Suprapubic skin (tissue), 4 donors: ENCODE results near the gene RIC8A. TPM values are rescaled to one million over a fixed set of nuclear protein-coding genes. Genes with fewer than 3 reads are reported as not detected.
A peak's percentile ranks its signal among the peaks of the same experiment; 100 is the strongest.

Experiments used
- DNase-seq, 2 donors: peaks; one replicate each; pipeline ENCODE4 v3.0.0-alpha.2; 2019; ENCODE audit warnings: low spot score in 2 of 2
- H3K27ac ChIP-seq: fragments of 200-600 bp; sonication (generic); one replicate; pipeline ENCODE4 v1.5.1; 2019
- H3K27me3 ChIP-seq: fragments of 200-600 bp; sonication (generic); one replicate; pipeline ENCODE4 v1.5.1; 2019
- H3K36me3 ChIP-seq: fragments of 200-600 bp; sonication (generic); one replicate; pipeline ENCODE4 v1.5.1; 2019
- H3K4me1 ChIP-seq: fragments of 200-600 bp; sonication (generic); one replicate; pipeline ENCODE4 v1.5.1; 2019
- H3K4me3 ChIP-seq: fragments of 200-600 bp; sonication (generic); one replicate; pipeline ENCODE4 v1.5.1; 2019; ENCODE audit warnings: mild to moderate bottlenecking
- H3K9me3 ChIP-seq: fragments of 200-600 bp; sonication (generic); one replicate; pipeline ENCODE4 v1.5.1; 2019
- EP300 ChIP-seq: sonication (generic); formaldehyde crosslinking; IDR thresholded peaks from one replicate; pipeline ENCODE4 v1.6.1; 2017; ENCODE audit warnings: antibody characterized with exemption
- POLR2A ChIP-seq, 2 donors: fragments of 450-650 bp; IDR thresholded peaks; one replicate each; pipeline ENCODE4 v1.6.1; 2017; ENCODE audit warnings: antibody characterized with exemption in 2 of 2, mild to moderate bottlenecking in 2 of 2, moderate library complexity in 2 of 2
- POLR2AphosphoS5 ChIP-seq, 3 donors: sonication (generic); formaldehyde crosslinking; IDR thresholded peaks; one replicate each; pipeline ENCODE4 v1.6.1; 2017; ENCODE audit warnings: antibody characterized with exemption in 3 of 3
- WGBS: methylation state at CpG from one replicate; pipeline ENCODE4 v1.1.5; 2018; 5-methylcytosine and 5-hydroxymethylcytosine counted together
- total RNA-seq, 4 donors: library from RNA; depleted of rRNA; stranded (reverse); fragments of >200 nt; gene quantifications; one replicate each; pipeline ENCODE4 v1.1.0, GENCODE V29; 2016
- TF ChIP-seq, protein P1 (sequence below), 2 donors: fragments of 200-600 bp in 1 of 2; fragments of 450-650 bp in 1 of 2; sonication (generic) in 1 of 2; IDR thresholded peaks; one replicate each; pipeline ENCODE4 v1.5.1; 2016 to 2019; ENCODE audit warnings: antibody characterized with exemption in 2 of 2, mild to moderate bottlenecking in 1 of 2, moderate library complexity in 1 of 2

RIC8A gene
- total RNA-seq, 4 donors from 2014 or later, result 62.4 to 90.1 (median 80.9) TPM

DNA sequence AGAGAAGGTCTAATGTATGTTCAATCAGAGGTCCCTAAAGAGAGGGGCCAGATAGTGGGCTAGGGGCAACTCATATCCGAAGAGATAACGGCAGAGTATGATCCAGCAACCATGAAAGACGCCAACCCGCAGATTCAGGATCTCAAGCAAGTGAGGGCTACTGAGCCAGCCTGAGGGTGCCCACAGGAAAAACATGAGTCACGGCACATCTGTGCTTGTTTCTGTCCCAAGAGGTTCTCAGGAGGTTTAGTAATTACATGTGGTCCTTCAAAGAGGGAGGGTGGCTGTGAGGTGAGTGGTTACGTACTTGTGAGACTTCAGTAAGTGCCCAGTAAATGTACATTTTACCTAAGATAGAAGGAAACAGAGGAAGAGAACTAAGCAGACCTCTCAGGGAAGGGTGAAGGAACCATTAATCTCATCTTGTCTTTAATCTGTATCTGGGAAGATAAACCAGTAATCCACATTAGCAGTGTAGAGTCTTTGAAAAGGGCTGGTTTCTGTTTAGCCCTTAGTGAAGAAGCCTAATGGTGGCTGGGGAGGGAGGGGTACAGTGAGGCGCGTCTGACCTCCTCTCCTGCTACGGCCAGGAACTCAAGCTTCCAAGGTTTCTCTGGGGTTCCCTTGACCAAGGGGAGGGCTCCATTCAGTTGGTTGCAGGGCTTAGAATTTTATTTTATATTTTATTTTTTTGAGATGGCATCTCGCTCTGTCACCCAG lies 18.4 kb downstream of the RIC8A start:
- H3K36me3 ChIP-seq, result peaks cover 18% of the 10 kb centered on the region
- H3K4me3 ChIP-seq, result no peak overlapping the region
- DNase-seq, result peak in 1 of 2 donors; percentile 47
- no peaks in the 10 kb centered on the region for H3K4me1 ChIP-seq
- H3K9me3 ChIP-seq, result no peaks in the 10 kb centered on the region
- H3K27ac ChIP-seq, result no peak overlapping the region
- no peaks in the 10 kb centered on the region for H3K27me3 ChIP-seq
- TF ChIP-seq EP300 (no peak), POLR2AphosphoS5 (IDR thresholded peaks at IDR 0.05) (no peak), POLR2A (IDR thresholded peaks at IDR 0.05) (no peak)
- TF ChIP-seq, protein P1, sequence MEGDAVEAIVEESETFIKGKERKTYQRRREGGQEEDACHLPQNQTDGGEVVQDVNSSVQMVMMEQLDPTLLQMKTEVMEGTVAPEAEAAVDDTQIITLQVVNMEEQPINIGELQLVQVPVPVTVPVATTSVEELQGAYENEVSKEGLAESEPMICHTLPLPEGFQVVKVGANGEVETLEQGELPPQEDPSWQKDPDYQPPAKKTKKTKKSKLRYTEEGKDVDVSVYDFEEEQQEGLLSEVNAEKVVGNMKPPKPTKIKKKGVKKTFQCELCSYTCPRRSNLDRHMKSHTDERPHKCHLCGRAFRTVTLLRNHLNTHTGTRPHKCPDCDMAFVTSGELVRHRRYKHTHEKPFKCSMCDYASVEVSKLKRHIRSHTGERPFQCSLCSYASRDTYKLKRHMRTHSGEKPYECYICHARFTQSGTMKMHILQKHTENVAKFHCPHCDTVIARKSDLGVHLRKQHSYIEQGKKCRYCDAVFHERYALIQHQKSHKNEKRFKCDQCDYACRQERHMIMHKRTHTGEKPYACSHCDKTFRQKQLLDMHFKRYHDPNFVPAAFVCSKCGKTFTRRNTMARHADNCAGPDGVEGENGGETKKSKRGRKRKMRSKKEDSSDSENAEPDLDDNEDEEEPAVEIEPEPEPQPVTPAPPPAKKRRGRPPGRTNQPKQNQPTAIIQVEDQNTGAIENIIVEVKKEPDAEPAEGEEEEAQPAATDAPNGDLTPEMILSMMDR (IDR thresholded peaks at IDR 0.05), result no peak
- 94% methylated on average over 10 of the region's 10 CpGs for WGBS

DNA sequence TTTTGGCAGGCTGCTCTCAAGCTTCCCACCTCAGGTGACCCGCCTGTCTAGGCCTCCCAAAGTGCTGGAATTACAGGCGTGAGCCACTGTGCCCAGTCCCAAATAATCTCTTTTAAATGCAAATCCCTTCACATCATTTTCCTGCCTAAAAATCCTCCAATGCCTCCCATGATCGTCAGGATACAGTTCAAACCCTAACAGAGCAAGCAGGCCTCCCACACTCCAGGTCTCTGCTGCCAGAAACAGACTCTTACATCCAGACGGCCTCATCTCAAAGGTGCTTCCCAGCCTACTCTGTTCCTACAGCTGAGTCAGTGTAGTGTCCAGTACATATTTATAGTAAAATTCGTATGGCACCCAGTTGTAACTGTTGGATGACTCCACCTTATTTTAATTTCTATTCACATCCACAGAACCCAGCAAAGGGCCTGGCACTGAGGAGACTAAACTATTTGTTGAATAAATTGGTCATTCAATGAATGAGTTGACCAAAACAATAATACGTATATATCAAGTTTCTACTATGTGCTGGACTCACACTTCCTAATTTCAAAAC lies 20.4 kb downstream of the RIC8A start:
- DNase-seq, result no peak
- no peak for TF ChIP-seq EP300
- TF ChIP-seq POLR2A (IDR thresholded peaks at IDR 0.05), result no peak
- TF ChIP-seq, protein P1 (IDR thresholded peaks at IDR 0.05), result no peak
- no peak for TF ChIP-seq POLR2AphosphoS5 (IDR thresholded peaks at IDR 0.05)
- H3K4me3 ChIP-seq, result no peak overlapping the region
- WGBS, result 86% methylated on average over 6 of the region's 6 CpGs
- no peaks in the 10 kb centered on the region for H3K9me3 ChIP-seq
- no peaks in the 10 kb centered on the region for H3K4me1 ChIP-seq
- no peaks in the 10 kb centered on the region for H3K27me3 ChIP-seq
- H3K36me3 ChIP-seq, result peaks cover 15% of the 10 kb centered on the region
- no peak overlapping the region for H3K27ac ChIP-seq

DNA sequence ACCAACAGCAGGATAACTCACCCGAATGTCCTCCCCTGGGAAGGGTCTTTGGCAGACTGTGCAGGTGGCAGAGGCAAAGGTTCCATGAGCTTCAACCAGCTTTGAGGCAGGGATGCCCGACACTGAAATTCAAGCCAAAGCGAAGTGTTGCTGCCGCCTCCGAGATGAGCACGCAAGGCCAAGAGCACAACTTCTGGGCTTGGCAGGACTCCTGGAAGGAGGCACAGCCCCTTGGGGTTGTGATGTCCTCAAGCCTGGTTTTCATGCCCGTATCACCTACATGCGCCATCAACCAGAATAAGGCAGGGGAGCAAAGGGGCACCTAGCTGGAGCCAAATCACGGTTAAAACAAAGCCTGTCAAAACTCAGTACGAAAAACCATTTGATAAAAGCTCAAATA lies 22.9 kb downstream of the RIC8A start:
- Histone ChIP-seq H3K27ac (no peak overlapping the region), H3K4me1 (peaks cover 7% of the 10 kb centered on the region), H3K36me3 (peaks cover 15% of the 10 kb centered on the region), H3K27me3 (no peaks in the 10 kb centered on the region), H3K4me3 (no peak overlapping the region), H3K9me3 (no peaks in the 10 kb centered on the region)
- DNase-seq, result no peak
- no peak for TF ChIP-seq EP300
- WGBS, result 92% methylated on average over 10 of the region's 10 CpGs

DNA sequence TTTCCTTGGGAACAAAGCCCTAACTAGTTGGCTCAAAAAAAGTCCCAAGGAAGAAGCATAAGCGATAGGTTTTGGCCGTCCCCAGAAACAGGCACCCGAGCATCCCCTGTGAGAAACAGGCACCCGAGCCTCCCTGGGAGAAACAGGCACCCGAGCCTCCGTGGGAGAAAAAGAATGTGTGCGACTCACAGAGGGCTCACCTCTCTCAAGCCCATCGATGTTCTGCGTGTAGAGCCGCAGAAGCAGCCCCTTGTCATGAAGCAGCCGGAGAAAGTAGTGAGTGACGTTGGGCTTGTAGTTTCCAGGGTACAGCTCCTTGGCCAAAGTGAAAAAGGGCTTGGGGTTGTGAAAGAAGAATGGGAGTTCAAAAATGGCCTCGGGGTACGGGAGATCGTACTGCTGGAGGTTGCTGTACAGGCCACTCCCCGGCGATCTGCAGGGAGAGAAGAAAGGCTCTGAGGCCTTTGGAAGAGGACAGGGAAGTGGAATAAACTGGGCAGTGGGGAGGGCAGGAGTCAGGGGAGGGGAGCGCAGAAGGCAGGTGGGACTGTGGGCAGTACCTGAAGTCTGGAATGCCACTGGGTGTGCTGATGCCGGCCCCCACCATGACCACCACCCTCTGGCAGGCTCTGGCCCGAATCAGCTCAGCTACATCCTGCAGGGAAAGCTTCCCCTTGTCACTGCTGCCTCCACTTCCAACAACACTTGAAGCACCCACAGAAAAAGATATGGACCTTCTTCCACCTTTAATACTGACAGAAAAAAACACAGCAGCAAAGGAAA lies 25.5 kb downstream of the RIC8A start:
- H3K27ac ChIP-seq, result no peak overlapping the region
- TF ChIP-seq EP300 (no peak), POLR2A (IDR thresholded peaks at IDR 0.05) (no peak), POLR2AphosphoS5 (IDR thresholded peaks at IDR 0.05) (no peak)
- TF ChIP-seq, protein P1 (IDR thresholded peaks at IDR 0.05), result no peak
- peaks cover 15% of the 10 kb centered on the region for H3K36me3 ChIP-seq
- no peaks in the 10 kb centered on the region for H3K27me3 ChIP-seq
- 86% methylated on average over 20 of the region's 20 CpGs for WGBS
- DNase-seq, result peak in 1 of 2 donors; percentile 33
- H3K9me3 ChIP-seq, result no peaks in the 10 kb centered on the region
- H3K4me1 ChIP-seq, result peaks cover 17% of the 10 kb centered on the region
- H3K4me3 ChIP-seq, result no peak overlapping the region

DNA sequence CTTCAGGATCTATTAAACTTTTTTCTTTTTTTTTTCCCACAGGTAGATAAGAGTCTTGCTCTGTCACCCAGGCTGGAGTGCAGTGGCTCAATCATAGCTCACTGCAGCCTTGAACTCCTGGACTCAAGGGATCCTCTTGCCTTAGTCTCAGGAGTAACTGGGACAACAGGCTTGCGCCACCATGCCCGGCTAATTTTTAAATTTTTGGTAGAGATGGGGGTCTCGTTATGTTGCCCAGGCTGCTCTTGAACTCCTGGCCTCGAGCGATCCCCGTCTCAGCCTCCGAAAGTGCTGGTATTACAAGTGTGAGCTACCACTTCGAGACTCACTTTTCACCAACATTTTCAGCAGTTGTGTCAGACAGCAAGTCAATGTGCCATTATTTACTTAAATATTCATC lies 27.7 kb downstream of the RIC8A start:
- 79% methylated on average over 8 of the region's 8 CpGs for WGBS
- no peak overlapping the region for H3K27ac ChIP-seq
- peaks cover 22% of the 10 kb centered on the region for H3K4me1 ChIP-seq
- peak in 1 of 2 donors; percentile 53 for DNase-seq
- no peaks in the 10 kb centered on the region for H3K9me3 ChIP-seq
- no peaks in the 10 kb centered on the region for H3K27me3 ChIP-seq
- H3K36me3 ChIP-seq, result peaks cover 19% of the 10 kb centered on the region
- TF ChIP-seq EP300 (no peak), POLR2AphosphoS5 (IDR thresholded peaks at IDR 0.05) (no peak), POLR2A (IDR thresholded peaks at IDR 0.05) (no peak)
- TF ChIP-seq, protein P1 (IDR thresholded peaks at IDR 0.05), result no peak
- H3K4me3 ChIP-seq, result peak overlapping the region; percentile 82
